Ascending aorta (tissue), 2 donors: ENCODE results near the gene S100B. TPM values are rescaled to one million over a fixed set of nuclear protein-coding genes. Genes with fewer than 3 reads are reported as not detected.

ENCODE experiments used
- DNase-seq, 2 donors: peaks; one replicate each; pipeline ENCODE4 v3.0.0-alpha.2; 2019; ENCODE audit warnings: low spot score in 2 of 2
- H3K27ac ChIP-seq, 2 donors: fragments of 200-600 bp; sonication (generic); one replicate each; pipeline ENCODE4 v1.5.1; 2016 to 2017; ENCODE audit warnings: mild to moderate bottlenecking in 1 of 2
- H3K27me3 ChIP-seq: fragments of 200-600 bp; sonication (generic); one replicate; pipeline ENCODE4 v1.5.1; 2017
- H3K36me3 ChIP-seq, 2 donors: fragments of 200-600 bp; sonication (generic); one replicate each; pipeline ENCODE4 v1.5.1; 2016
- H3K4me1 ChIP-seq, 2 donors: fragments of 200-600 bp; sonication (generic); one replicate each; pipeline ENCODE4 v1.5.1; 2016 to 2017; ENCODE audit warnings: mild to moderate bottlenecking in 1 of 2
- H3K4me3 ChIP-seq, 2 donors: fragments of 200-600 bp; sonication (generic); one replicate each; pipeline ENCODE4 v1.5.1; 2016 to 2017; ENCODE audit warnings: mild to moderate bottlenecking in 1 of 2
- H3K9me3 ChIP-seq, 2 donors: fragments of 200-600 bp; sonication (generic); one replicate each; pipeline ENCODE4 v1.5.1; 2016
- intact Hi-C: fragments of 100-400 bp; cut with DNase I; formaldehyde crosslinking; loops from one replicate; pipeline ENCODE4 v1.15.1; 2023
- total RNA-seq: library from RNA; depleted of rRNA; stranded (reverse); fragments of >200 nt; gene quantifications from one replicate; pipeline ENCODE4 v1.1.0, GENCODE V29; 2016
- TF ChIP-seq, protein P1 (sequence below), 3 experiments: fragments of 200-600 bp in 2 of 3; fragments of 450-650 bp in 1 of 3; sonication (generic) in 2 of 3; IDR thresholded peaks; one replicate each; pipeline ENCODE4 v1.5.1; 2016 to 2019; ENCODE audit warnings: antibody characterized with exemption in 3 of 3, mild to moderate bottlenecking in 1 of 3, moderate library complexity in 1 of 3

S100B gene
- total RNA-seq, 1 donor from 2014 or later, result 0.53 TPM

DNA sequence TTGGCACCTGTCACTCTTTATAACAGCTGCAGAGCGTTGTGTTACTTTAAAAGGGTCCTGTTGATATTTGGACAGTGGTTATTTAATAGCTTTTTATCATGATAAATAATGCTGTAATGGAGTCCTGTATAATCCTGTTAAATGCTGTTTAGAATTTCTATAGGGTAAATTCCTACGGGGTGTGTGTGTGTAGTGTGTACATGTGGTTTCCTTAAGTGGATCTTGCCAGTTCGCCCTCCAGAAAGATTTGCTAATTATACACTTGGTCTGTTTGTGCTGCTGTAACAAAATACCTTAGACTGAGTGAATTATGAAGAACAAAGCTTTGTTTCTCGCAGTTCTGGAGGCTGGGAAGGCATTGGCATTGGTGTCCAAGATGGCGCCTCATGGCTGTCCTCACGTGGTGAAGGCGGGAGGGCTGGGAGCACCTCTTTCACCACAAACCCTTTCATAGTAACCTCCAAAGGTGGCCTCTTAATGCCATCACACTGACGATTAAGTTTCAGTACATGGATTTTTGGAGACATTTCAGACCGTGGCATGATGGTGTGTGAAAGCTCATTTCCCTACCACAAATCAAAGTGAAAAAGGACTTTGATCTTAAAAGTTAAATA lies 41.8 kb upstream of the S100B start:
- no peak for DNase-seq
- H3K4me3 ChIP-seq, result no peak overlapping the region
- H3K36me3 ChIP-seq, result peaks cover 80 to 94% of the 10 kb centered on the region in 2 donors
- H3K9me3 ChIP-seq, result no peaks in the 10 kb centered on the region
- TF ChIP-seq, protein P1, sequence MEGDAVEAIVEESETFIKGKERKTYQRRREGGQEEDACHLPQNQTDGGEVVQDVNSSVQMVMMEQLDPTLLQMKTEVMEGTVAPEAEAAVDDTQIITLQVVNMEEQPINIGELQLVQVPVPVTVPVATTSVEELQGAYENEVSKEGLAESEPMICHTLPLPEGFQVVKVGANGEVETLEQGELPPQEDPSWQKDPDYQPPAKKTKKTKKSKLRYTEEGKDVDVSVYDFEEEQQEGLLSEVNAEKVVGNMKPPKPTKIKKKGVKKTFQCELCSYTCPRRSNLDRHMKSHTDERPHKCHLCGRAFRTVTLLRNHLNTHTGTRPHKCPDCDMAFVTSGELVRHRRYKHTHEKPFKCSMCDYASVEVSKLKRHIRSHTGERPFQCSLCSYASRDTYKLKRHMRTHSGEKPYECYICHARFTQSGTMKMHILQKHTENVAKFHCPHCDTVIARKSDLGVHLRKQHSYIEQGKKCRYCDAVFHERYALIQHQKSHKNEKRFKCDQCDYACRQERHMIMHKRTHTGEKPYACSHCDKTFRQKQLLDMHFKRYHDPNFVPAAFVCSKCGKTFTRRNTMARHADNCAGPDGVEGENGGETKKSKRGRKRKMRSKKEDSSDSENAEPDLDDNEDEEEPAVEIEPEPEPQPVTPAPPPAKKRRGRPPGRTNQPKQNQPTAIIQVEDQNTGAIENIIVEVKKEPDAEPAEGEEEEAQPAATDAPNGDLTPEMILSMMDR (IDR thresholded peaks at IDR 0.05), result no peak
- intact Hi-C loops, result no loop called here
- H3K27ac ChIP-seq, result no peak overlapping the region
- no peaks in the 10 kb centered on the region for H3K27me3 ChIP-seq
- no peaks in the 10 kb centered on the region for H3K4me1 ChIP-seq

DNA sequence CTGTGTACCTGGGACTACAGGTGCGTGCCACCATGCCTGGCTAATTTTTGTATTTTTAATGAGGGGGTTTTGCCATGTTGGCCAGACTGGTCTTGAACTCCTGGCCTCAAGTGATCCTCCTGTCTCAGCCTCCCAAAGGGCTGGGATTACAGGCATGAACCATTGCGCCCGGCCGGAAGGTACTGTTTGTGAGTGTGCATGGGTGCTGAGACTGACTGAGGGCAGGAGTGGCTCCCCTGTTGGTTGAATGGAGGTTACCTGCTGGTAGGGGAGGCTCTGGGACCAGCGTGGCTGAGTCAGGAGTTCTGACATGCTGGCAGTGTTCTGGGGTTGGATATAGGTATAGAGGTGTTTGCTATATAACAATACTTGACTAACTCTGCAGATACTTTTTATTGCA lies 41.0 kb upstream of the S100B start:
- no peaks in the 10 kb centered on the region for H3K9me3 ChIP-seq
- H3K27me3 ChIP-seq, result no peaks in the 10 kb centered on the region
- no peaks in the 10 kb centered on the region for H3K4me1 ChIP-seq
- peaks cover 78 to 93% of the 10 kb centered on the region in 2 donors for H3K36me3 ChIP-seq
- H3K27ac ChIP-seq, result no peak overlapping the region
- no peak overlapping the region for H3K4me3 ChIP-seq
- no peak for DNase-seq
- intact Hi-C loops, result no loop called here
- TF ChIP-seq, protein P1 (IDR thresholded peaks at IDR 0.05), result no peak

DNA sequence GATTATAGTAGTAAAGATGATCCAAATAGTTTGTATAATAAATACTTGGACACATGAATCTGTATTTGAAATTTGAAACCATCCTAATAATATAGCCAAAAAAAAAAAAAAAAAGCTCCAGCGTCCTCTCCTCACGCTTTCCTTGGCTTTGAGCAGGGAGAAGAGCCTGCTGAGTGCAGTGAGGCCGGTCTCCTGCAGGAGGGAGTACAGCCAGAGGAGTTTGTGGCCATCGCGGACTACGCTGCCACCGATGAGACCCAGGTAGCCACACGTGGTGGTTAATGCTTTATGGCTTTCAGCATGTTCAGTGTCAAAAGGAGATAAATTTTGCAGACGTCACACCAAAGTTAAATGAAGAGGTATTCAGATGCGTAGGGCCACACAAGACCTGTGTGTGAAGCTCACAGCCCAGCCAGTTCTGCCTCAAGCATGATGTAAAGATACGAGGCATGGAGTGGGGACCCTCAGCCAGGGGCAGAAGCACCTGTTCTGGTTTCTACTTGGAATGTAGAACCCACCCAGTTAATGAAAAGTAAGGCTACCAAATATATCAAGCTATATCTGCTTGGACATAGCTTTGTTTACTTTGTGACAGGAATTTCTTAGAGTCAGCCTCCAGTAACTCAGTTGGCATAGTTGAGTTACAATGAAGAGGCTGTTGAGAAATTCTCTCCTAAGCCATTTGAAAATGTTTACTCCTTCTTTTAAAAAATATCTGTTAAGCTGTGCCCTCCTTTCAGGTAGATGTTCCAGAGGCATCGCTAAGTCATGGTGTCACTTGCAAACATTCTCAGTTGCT lies 38.7 kb upstream of the S100B start:
- H3K4me1 ChIP-seq, result peaks cover 0 to 3% of the 10 kb centered on the region in 2 donors
- no peak overlapping the region for H3K27ac ChIP-seq
- TF ChIP-seq, protein P1 (IDR thresholded peaks at IDR 0.05), result no peak
- DNase-seq, result no peak
- H3K27me3 ChIP-seq, result no peaks in the 10 kb centered on the region
- no peak overlapping the region for H3K4me3 ChIP-seq
- peaks cover 56 to 70% of the 10 kb centered on the region in 2 donors for H3K36me3 ChIP-seq
- H3K9me3 ChIP-seq, result no peaks in the 10 kb centered on the region
- intact Hi-C loops, result no loop called here

- H3K9me3 ChIP-seq, result no peaks in the 10 kb centered on the region
- intact Hi-C loops, result no loop called here
- no peak overlapping the region for H3K27ac ChIP-seq
- peaks cover 40 to 53% of the 10 kb centered on the region in 2 donors for H3K36me3 ChIP-seq
- H3K4me3 ChIP-seq, result no peak overlapping the region
- peaks cover 3 to 13% of the 10 kb centered on the region in 2 donors for H3K4me1 ChIP-seq
- TF ChIP-seq, protein P1 (IDR thresholded peaks at IDR 0.05), result no peak
- H3K27me3 ChIP-seq, result no peaks in the 10 kb centered on the region
- no peak for DNase-seq
Observed at GRCh38 chr21:46641656-46642055, 36.8 kb upstream of the S100B start.

GRCh38 chr21:46639489-46640386 lies 34.9 kb upstream of the S100B start:
- H3K9me3 ChIP-seq, result no peaks in the 10 kb centered on the region
- intact Hi-C loops, result no loop called here
- H3K27ac ChIP-seq, result no peak overlapping the region
- peaks cover 3 to 20% of the 10 kb centered on the region in 2 donors for H3K4me1 ChIP-seq
- no peak overlapping the region for H3K4me3 ChIP-seq
- DNase-seq, result no peak
- H3K36me3 ChIP-seq, result peaks cover 21 to 34% of the 10 kb centered on the region in 2 donors
- no peaks in the 10 kb centered on the region for H3K27me3 ChIP-seq
- TF ChIP-seq, protein P1 (IDR thresholded peaks at IDR 0.05), result peak; percentile 22 to 45 (median 33)
